ENCODE measurements around the gene POM121L12. TPM values are rescaled to one million over a fixed set of nuclear protein-coding genes. Genes with fewer than 3 reads are reported as not detected.

Gene POM121L12
- not detected in 2 replicates for total RNA-seq

GRCh38 chr7:53035499-53036412, at the start of gene POM121L12:
Gene POM121L12 (plus strand): TSS chr7:53035633. CDS start chr7:53035672, 39 bp downstream.

